Measurements from ENCODE around the gene SLC13A3.

The SLC13A3 gene

DNA sequence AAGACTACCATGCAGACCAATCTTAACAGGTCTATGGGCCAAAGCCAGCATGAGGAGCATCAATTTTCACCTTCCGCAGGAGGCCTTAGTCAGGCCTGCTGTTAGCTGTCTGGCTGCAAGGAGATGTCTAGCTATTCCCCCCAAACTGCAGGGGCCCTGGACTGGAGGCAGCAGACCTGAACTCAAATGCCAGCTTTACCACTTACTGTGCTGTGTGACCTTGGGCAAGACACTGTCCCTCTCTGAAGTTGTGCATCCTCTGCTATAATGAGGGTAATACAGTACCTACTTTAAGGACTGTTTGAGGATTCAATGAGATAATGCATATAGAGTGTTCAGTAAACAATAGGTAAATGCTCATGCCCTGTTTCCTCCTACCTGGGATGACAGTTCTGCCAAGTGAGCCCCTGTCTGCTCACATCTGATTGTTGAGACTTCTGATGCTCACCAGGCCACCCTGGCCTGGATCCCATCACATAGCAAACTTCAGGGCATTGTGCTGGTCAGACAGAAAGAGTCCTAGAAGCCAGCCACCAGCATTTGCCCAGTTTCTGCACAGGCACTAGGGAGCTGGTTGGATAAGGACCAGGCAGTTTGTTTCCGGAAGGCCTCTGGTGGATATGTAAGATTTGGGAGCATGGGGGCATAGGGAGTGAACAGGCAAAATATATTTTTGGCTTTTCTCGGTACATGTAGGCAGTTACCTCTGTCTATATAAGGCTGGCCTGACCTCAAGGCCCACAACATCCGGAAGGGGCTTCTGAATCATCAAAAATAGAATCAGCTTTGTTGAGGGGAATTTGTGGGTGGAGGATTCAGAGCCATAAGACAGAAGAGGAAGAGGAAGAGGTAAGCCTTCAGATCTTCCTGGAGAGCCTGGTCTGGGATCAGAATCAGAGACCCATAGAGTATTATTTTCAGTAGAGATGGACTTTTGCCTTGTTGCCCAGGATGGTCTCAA, 98.5 kb downstream of the SLC13A3 start:
- DNase-seq, result peak; percentile 53

DNA sequence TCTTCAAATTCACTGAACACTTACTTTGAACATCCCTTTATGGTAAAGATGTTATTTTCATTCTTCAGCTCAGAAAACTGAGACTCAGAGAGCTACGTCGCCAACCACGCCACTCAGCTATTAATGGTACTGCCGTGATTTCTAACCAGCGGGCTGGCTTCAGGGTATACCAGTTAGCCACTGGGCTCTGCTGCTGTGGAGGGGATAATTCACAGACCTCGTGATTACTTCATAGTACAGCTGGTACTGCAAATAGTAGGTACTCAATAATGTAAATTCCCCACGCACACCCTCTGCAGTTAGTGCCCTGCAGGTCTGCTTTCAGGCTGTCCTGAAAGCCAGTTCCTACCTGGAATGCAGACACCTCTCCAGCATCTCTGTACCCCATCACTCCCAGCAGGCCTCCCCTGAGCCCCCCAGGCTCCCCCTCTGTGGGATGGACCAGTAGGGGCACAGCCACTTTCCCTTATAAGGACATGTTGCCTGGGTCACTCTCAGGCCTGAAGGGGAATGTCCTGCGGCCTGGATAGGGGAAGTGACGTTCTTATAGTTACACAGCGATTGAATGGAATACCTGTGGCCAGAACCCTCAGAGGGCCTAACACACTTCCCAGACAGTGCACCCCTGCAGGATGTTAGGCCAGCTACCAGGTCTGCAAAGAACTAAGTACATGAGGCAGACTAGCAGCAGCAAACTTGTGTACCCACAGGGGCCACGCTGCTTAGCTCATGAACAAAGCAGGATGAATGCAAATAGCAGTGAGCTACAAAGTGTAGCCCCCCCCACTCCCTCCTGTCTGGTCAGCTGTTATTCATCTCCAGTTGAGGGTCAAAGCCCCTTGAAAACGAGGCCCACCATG, 99.5 kb downstream of the SLC13A3 start:
- DNase-seq, result no peak

DNA sequence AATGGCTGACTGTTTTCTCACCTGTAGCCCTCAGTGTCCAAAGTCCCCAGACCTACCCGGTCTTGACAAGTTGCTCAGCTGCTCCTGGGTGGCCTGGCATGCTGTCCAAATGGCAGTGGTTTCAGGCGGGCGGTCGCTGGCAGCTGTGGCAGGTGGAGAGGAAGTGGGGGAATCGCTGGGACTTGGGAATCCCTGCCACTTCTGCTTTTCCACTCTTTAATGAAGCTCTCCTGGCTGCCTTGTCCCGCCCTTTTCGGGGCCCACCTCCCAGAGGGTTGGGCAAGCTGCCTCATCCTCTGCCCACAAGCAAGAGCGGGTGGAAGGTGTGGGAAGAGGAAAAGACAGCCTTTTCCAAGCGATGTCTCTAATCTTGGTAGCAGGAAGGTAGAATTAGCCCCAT, 100.8 kb downstream of the SLC13A3 start, which contains the start of gene OCSTAMP:
OCSTAMP (minus strand) TSS at position 194 of the 400 bp plus-strand sequence; CDS start at position 100, 94 bp downstream.
- no peak for DNase-seq

DNA sequence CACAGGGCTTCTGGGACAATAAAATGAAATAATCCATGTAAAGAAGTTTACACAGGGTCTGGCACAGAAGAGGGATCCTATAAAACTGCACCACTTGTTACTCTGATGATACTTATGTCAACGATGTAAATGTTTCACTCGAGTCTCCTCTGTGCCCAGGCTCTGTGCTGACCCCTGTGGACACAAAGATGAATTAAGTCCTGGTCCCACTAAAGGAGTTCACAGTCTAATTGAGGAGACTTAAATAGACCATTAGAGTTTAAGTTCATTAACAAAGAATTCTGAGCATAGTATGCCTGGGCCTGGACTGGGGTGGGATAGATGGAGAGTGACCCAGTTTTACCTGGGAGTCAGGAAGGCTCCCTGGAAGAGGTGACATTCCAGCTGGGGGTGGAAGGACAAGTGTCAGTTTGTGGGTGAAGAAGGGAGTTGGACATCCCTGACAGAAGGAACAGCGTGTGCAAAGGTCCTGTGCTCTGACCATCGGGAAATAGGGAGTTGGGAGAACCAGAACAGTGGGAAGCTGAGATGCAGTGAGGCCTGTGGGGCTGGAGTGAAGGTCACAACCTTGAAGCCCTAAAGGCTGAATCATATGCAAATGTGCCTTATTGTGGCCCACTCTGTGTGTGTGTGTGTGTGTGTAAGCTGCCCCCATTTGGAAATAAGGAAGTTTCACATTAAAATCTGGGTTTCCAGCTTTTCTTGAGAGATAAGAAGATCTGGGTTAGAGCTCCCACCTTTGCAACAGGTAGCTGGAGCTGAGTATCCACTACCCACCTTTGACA, 101.9 kb downstream of the SLC13A3 start:
- DNase-seq, result no peak

DNA sequence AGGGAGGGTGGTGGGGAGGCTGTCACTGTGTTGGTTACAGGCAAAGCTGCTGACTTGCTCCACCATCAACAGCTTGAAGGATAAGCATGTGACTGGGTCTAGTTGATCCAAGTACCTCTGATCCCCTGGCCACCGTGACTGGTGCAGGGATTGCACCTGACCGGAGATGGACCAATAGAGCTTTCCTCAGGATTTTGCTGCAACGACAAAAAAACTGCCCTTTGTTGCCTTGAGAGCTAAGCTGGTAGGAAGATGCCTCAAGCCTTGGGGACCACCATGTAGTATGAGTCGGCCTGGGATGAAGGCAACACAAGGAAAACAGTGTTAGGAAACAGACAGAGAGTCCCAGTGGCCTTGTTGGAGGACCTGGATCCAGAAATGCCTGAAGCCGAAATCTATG, 102.6 kb downstream of the SLC13A3 start:
- no peak for DNase-seq

DNA sequence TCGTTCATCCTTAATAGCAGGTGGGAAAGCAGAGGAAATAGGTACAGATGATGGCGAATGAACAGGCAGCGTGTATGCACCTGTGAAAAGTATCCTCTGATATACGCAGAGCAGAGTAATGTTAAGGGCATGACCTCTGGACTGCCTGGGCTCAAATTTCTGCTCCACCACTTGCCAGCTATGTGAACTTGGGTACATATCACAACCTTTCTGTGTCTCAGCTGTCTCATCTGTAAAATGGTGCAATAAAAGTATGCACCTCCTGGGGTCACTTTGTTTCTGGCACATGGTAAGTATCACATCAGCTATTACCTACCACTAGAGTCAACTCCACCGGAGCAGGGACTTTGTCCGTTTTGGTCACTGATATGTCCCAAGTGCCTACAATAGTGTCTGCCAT, 103.3 kb downstream of the SLC13A3 start:
- no peak for DNase-seq

DNA sequence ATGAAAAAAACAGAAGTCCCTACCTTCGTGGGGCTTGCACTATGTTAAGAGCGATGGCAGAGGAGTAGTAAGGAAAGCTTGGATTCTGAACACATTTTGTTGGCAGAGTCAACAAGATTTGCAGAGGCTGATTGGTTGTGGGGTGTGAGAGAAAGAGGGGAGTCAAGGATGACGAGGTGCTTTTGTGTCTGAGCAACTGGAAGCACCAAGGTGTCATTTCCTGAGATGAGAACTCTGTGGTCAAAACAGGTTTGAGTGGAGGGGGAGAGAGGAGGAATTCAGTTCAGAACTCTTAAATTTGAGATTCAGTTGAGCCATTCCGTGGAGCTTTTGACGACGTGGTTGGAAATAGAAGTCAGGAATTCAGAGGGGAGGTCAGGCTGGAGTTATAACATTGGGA, 104.3 kb downstream of the SLC13A3 start:
- no peak for DNase-seq

DNA sequence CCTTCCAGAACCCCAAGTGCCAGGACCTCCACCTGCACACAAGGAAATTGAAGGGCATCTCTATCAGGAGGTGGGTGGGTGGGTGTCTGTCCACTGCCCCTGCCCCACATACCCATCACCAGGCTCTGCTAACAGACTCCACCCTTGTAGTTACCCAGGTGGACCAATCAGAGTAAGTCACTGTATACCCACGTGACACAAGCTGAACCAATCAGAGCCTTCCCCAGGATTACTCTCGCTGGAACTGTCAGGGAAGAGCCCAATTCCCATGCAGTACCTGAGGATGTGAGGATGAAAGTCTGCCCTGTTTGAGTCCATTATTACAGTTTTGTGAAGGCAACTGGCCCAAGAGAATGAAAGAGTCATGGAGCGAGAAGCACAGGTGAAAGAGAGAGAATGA, 105.0 kb downstream of the SLC13A3 start:
- no peak for DNase-seq

DNA sequence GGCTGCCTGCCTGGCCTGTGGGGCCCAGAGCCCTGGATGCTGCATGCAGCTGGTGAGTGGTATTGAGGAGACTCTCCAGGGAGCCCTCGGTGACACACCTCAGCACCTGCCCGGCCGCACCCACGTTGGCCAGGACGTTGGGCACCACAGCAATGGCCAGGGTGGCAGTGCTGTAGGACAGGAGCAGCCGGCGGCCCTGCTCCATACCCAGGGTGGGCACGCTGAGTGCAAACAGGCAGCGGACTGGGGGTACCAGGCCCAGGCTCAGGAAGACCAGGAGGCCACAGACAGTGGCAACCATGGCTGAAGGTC, 105.5 kb downstream of the SLC13A3 start:
- no peak for DNase-seq

DNA sequence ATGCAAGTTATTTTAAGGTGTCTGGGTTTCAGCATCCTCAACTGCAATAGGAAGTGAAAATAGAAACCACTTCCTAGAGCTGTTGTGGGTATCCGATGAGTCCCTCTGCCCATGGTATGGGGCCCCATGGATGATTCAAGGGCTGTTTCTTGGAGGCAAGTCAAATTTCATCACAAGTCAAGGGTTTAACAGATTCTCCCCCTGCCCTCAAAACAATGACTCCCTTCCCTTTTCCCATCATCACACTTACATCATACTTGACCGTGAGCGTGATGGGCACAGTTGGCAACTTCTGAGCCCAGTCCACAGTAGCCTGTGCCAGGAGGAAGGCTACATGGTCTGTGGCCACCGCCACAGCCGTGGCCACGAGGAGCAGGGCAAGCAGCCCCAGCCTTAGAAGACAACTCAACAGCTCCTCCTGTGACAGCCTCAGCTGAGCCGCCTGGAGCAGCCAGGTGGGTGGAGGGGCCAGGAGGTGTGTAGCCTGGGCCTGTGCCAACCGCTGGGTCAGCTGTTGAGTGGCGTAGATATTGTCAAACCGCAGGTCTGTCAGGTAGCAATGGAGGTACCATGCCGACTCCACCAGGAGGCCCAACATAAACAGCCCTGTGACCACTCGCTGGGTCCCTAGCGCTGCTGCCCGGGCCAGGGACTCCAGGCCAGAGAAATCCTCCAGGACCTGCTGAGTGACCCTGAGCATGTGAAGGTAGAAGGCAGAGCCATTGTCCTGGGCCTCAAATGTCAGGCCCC, 106.0 kb downstream of the SLC13A3 start:
- peak; percentile 54 for DNase-seq

DNA sequence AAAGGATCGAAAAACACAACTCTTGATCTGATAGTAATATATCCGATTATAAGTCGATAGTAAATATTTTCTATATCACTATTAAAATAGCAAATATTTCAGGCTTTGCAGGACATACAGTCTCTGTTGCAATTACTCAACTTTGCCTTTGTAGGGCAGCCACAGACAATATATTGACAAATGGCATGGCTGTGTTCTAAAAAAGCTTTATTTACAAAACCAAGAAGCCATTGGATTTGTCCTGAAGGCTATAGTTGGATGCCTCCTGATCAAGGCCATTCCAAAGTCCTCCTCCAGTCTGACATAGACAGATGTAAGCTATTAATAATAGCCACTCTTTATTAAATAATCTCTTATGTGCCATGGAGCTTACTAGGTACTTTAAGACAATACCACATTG, 106.7 kb downstream of the SLC13A3 start:
- no peak for DNase-seq

DNA sequence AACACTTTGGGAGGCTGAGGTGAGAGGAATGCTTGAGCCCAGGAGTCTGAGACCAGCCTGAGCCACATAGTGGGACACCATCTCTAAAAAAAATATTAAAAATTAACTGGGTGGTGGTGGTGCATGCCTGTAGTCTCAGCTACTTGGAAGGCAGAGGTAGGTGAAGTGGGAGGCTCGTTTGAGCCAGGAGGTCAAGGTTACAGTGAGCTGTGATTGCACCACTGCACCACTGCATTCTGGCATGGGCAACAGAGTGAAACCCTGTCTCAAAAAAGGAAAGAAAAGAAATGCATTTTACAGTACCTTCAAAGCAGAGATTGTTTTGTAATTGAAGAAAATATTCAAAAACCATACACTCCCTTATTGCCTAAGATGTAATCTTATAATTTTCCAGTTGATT, 107.3 kb downstream of the SLC13A3 start:
- DNase-seq, result no peak

DNA sequence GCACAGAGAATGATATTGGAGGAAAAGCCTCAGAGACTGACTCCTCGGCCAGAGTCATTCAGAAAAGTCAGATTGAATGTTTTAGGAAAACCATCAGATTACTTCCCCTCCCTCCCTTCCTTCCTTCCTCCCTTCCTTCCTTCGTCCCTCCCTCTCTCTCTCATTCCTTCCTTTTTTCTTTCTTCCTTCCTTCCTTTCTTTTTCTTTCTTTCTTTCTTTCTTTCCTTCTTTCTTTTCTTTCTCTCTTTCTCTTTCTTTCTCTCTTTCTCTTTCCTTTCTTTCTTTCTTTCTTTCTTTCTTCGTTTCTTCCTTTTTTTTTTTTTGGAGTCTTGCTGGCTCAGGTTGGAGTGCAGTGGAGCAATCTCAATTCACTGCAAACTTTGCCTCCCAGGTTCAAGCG, 108.2 kb downstream of the SLC13A3 start:
- no peak for DNase-seq

DNA sequence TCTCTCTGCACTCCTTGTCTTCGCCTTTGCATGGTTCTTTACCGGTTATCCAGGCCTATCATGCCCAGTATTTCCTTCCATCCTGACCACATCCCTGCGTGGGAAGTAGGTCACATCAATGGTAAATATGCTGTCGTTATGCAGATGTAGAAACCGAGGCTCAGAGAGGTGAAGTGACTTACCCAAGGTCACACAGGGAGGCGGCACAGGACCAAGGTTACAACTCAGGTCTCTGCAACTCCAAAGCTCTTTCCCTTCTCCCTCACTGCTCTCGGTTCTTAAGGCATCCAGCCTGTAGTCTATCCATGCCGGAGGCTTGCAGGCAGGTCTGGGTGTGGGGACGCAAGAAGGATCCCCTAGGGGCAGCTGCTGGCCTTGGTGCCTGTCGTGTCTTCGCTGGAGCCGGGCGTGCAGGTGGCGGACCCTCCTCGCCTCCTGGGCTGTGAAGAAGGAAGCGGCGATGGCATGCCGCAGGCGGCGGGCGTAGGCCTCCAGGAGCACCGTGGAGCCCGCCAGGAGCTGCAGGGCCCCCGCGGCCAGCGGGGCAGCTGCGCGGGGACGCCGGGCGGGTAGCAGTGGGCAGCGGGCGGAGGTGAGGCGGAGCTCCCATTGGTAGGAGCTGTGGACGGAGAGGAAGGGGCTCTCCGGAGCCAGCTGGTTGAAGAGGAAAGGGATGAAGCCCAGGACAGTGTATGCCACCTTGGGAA, 109.9 kb downstream of the SLC13A3 start:
- DNase-seq, result no peak

DNA sequence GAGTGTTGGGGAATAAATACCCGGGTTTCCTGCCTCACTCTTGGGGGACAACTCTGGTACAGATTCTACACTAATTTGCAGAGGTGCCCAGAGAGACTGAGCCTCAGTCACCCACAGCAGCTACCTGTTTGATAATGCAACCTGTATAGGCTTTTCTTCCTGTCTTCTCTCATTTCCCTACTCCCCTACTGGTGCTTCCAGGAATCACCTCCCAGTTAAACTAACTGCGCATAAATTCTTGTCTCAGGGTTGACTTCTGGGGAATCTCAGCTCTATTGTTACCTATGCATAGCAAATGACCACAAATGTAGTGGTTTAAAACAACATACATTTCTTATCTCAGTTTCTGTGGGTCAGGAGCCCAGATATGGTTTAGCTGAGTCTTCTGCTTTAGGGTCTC, 112.1 kb downstream of the SLC13A3 start:
- no peak for DNase-seq

DNA sequence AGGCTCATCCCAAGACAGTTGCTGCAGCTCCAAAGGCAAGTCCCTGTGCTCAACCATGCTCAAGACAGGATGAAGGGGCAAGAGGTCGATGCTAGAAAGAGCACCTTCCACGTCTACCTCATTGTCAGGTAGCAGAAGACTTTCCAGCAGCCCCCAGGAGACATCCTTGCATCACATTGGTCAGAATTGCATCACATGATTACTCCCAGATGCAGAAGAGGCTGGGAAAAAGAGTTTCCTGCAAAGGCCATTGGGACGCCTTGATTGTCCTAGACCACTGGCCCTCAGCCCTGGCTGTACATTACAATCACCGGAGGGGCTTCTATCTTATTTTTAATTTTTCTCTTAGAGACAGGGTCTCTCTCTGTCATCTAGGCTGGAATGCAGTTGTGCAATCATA, 120.6 kb downstream of the SLC13A3 start:
- no peak for DNase-seq

DNA sequence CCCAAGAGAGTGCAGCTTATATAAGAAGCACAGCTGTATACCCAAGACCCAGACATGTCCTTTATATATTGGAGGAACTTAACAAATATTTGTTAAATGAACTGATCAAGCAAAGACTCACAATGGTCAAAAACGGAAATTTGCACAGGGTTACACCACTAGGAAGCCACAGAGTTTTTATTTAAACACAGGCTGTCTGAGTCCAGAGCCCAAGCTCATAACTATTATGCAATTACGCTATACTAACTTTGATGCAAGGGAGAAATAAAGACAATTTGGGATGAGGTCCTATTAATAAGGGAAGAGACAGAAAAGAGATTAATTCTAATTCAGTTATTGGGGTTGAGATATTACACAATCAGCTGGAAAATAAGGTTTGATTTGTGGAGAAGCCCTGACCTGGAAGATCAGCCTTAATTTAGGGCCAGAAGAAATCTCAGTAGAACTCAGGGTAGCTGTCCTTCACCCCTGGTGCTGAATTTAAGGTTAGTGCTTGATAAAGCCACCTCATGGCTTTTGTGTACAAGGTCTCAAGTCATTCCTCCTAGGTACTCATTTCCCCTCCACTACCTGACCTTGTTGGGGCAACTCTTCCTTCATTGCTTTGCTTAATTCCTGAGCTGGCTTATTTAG, 127.4 kb downstream of the SLC13A3 start:
- no peak for DNase-seq

DNA sequence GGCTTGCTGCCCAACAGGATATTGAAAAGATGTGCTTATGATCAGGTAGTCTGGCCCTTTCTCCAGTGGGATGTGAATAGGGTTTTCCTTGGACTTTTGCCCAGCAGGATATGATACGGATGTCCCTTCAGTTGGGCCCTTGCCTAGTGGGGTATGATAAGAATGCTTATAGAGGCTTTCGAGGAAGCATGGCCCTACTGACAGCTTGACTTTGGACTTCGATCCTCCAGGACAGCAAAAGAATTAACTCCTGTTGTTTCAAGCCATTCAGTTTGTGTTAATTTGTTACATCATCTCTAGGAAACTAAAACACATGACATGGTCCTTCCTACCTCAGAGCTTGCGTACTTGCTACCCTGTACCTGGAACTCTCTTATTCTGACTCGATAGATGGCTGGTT, 128.2 kb downstream of the SLC13A3 start:
- DNase-seq, result no peak

DNA sequence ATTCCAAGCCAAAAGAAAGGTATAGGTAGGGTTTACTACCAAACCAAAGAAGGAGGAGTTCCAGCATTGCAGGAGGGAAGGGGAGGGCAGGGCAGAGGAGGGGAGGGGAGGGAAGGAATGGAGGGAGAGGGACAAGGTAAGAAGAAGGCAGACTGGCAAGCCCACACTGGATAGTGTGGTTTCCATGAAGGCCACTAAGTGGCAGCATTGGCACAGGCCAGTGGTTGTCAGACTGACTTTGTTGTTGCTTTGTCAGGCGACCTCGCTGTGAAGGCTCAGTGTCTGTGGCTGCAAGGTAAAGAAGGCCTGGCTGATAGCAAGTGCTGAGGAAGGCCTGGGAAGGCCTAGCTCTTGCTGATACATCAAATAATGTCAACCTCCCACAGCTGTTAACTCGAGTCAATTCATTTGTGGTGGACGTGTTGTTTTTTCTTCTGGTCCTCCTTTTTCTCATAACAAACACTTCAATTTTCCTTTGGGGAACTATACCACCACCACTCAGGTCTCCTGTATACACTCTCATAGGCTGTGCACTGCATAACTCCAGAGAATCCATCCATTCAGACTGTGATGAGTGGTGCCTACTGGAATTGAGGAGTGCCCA, 130.2 kb downstream of the SLC13A3 start:
- peak; percentile 53 for DNase-seq

DNA sequence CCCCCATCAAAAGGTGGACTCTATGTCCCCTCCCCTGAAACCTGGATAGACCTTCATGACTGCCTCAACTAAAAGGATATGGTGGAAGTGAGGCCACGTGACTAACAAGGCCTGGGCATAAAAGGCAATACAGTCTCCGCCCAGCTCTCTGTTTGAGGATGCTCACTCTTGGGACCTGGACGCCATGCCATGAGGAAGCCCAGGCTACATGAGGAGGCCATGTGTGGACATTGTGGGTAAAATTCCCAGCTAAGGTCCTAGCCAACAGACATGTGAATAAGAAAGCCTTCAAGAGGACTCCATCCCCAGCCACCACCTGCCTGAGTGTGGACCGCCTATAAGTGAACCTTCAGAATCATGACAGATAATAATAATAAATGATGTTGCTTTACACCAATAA, 130.7 kb downstream of the SLC13A3 start:
- DNase-seq, result no peak

All from activated naive CD4-positive, alpha-beta T cell treated with Interleukin-2 at 50 U/mL for 16 hours (primary cell).